ENCODE measurements around the gene IFT88. TPM values are rescaled to one million over a fixed set of nuclear protein-coding genes. Genes with fewer than 3 reads are reported as not detected.

IFT88 gene
- total RNA-seq, 1 donor from 2014 or later = 17.3 TPM

- no peak overlapping the region for H3K4me3 Mint-ChIP-seq
- ChIA-PET POLR2A (no interaction called here), CTCF (no interaction called here)
- H3K9me3 Mint-ChIP-seq = no peaks in the 10 kb centered on the region
- H3K36me3 Mint-ChIP-seq (ENCODE audit: low read depth) = peaks cover 14% of the 10 kb centered on the region
- ATAC-seq (ENCODE audit: low read depth) (no peak), DNase-seq (no peak)
- intact Hi-C loops (cut with micrococcal nuclease) = no loop called here
- no peaks in the 10 kb centered on the region for H3K4me1 Mint-ChIP-seq
- no peak overlapping the region for H3K27ac Mint-ChIP-seq
- H3K27me3 Mint-ChIP-seq = no peaks in the 10 kb centered on the region
- TF ChIP-seq, protein P1, sequence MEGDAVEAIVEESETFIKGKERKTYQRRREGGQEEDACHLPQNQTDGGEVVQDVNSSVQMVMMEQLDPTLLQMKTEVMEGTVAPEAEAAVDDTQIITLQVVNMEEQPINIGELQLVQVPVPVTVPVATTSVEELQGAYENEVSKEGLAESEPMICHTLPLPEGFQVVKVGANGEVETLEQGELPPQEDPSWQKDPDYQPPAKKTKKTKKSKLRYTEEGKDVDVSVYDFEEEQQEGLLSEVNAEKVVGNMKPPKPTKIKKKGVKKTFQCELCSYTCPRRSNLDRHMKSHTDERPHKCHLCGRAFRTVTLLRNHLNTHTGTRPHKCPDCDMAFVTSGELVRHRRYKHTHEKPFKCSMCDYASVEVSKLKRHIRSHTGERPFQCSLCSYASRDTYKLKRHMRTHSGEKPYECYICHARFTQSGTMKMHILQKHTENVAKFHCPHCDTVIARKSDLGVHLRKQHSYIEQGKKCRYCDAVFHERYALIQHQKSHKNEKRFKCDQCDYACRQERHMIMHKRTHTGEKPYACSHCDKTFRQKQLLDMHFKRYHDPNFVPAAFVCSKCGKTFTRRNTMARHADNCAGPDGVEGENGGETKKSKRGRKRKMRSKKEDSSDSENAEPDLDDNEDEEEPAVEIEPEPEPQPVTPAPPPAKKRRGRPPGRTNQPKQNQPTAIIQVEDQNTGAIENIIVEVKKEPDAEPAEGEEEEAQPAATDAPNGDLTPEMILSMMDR (IDR thresholded peaks at IDR 0.05) = no peak
These were observed 70.9 kb downstream of the IFT88 start for GRCh38 chr13:20637811-20638210.

GRCh38 chr13:20647758-20648157 lies 80.8 kb downstream of the IFT88 start:
- Mint-ChIP-seq H3K36me3 (ENCODE audit: low read depth) (peaks cover 18% of the 10 kb centered on the region), H3K27ac (no peak overlapping the region), H3K4me3 (no peak overlapping the region), H3K27me3 (no peaks in the 10 kb centered on the region), H3K9me3 (peaks cover 4% of the 10 kb centered on the region), H3K4me1 (no peaks in the 10 kb centered on the region)
- DNase-seq = no peak
- ChIA-PET POLR2A (no interaction called here), CTCF (no interaction called here)
- ATAC-seq (ENCODE audit: low read depth) = no peak
- intact Hi-C loops (cut with micrococcal nuclease) = no loop called here
- TF ChIP-seq, protein P1 (IDR thresholded peaks at IDR 0.05) = no peak

DNA sequence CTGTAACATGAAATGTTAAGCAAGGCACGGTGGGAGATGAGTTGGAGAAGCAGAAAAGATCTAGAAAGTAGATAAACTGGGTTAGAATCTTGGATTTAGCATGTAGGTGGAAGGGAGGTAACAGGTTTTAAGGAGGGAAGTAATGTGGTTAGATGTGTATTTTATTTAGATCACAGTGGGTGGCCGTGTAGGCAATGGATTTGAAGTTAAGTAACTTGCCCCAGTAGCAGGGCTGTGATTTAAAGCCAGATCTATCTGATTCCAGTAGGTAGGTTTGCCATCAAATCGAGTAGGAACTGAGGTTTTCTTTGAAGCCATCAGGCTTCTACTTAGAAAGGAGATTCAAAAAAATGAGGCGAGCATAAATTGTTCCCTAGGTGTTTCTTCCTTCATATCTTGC lies 86.0 kb downstream of the IFT88 start:
- Mint-ChIP-seq H3K27ac (no peak overlapping the region), H3K4me1 (no peaks in the 10 kb centered on the region), H3K9me3 (no peaks in the 10 kb centered on the region), H3K4me3 (no peak overlapping the region), H3K27me3 (no peaks in the 10 kb centered on the region), H3K36me3 (ENCODE audit: low read depth) (peaks cover 9% of the 10 kb centered on the region)
- no peak for ATAC-seq (ENCODE audit: low read depth)
- ChIA-PET POLR2A (no interaction called here), CTCF (no interaction called here)
- intact Hi-C loops (cut with micrococcal nuclease) = no loop called here
- DNase-seq = no peak
- TF ChIP-seq, protein P1 (IDR thresholded peaks at IDR 0.05) = no peak

DNA sequence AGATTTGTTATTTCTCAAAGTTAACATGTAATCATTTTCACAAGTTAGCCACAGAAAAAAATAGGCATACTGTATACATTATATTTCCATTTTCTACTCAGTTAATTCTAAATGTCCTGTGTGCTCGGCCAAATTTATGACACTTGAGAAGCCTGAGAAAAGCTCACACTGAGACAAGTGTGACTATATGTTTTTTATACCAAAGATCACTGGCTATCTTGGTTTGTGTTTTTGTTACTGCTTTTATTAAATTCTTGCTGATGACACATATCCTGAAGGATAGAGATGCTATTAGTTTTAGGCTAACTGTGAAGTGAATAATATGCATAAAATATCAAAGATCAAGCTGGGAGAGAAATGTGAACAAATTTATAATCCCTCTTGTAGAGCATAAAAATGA lies 87.2 kb downstream of the IFT88 start:
- no peak for ATAC-seq (ENCODE audit: low read depth)
- CTCF ChIA-PET = no interaction called here
- Mint-ChIP-seq H3K27ac (no peak overlapping the region), H3K4me1 (no peaks in the 10 kb centered on the region), H3K9me3 (no peaks in the 10 kb centered on the region), H3K36me3 (ENCODE audit: low read depth) (peaks cover 20% of the 10 kb centered on the region), H3K27me3 (no peaks in the 10 kb centered on the region), H3K4me3 (no peak overlapping the region)
- intact Hi-C loops (cut with micrococcal nuclease) = no loop called here
- no peak for DNase-seq
- POLR2A ChIA-PET = no interaction called here
- TF ChIP-seq, protein P1 (IDR thresholded peaks at IDR 0.05) = no peak

GRCh38 chr13:20658451-20659040 lies 91.6 kb downstream of the IFT88 start:
- ATAC-seq (ENCODE audit: low read depth) (no peak), DNase-seq (no peak)
- TF ChIP-seq, protein P1 (IDR thresholded peaks at IDR 0.05) = no peak
- Mint-ChIP-seq H3K27ac (no peak overlapping the region), H3K9me3 (no peaks in the 10 kb centered on the region), H3K4me3 (no peak overlapping the region), H3K4me1 (no peaks in the 10 kb centered on the region), H3K27me3 (no peaks in the 10 kb centered on the region), H3K36me3 (ENCODE audit: low read depth) (peaks cover 39% of the 10 kb centered on the region)
- intact Hi-C loops (cut with micrococcal nuclease) = no loop called here
- POLR2A ChIA-PET = no interaction called here
- CTCF ChIA-PET = no interaction called here
